ENCODE measurements around the gene ZNF232. TPM values are rescaled to one million over a fixed set of nuclear protein-coding genes. Genes with fewer than 3 reads are reported as not detected.
"Not testable (repeated sequence)": the region's sequence is repeated elsewhere in the genome, so short reads cannot be mapped to it uniquely, and the experiment has no call there.

ZNF232 gene
- total RNA-seq, 1 experiment from 2014 or later = 5.4 TPM

DNA sequence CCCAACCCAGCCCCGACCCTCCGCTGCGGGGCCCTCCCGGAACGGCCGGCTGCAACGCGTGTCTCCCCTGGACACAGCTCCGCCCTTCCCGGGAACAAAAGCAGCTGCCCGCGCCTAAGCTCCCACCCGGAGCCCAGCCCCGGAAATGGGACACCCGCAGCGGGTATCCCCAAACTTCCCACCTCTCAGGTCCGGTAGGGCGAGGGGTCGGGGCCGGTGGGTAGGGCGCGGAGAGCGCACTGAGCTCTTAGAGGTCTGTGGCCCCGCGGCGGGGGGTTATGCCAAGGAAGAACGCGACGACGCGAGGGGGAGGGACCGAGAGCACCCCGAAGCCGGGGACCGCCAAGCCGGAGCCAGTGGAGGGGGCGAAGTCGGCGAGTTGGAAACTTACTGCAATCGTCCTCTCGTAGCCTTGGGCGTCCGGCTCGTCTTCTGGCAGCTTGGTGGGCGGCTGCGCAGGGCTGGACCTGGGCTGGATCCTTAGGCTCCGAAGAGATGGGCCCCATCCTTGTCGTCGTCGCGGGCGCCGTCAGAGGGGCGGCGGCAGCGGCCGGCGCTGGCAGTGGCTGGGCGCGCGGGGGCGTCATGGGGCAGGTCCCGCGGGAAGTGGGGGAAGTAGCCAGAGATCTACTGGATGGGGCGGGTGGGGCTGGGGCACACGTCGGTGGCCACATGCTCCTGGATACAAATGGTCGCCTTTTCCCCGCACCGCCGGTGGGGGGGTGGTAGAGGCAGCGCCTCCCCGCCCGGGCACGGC, 11.1 kb upstream of the ZNF232 start:
- no peak overlapping the region for H3K27ac ChIP-seq
- H3K4me3 ChIP-seq = no peak overlapping the region
- DNase-seq = no peak

GRCh38 chr17:5122056-5122455, 10.4 kb upstream of the ZNF232 start:
- H3K36me3 ChIP-seq; H3K4me1 ChIP-seq; H3K27ac ChIP-seq; H3K27me3 ChIP-seq; H3K9me3 ChIP-seq (replicated peaks); DNase-seq; H3K4me3 ChIP-seq: not testable (repeated sequence)

More for the DNA sequence above, 11.1 kb upstream of the ZNF232 start:
- Histone ChIP-seq H3K4me1 (peaks cover 8% of the 10 kb centered on the region), H3K36me3 (no peaks in the 10 kb centered on the region), H3K27me3 (no peaks in the 10 kb centered on the region), H3K9me3 (replicated peaks) (no peaks in the 10 kb centered on the region)

DNA sequence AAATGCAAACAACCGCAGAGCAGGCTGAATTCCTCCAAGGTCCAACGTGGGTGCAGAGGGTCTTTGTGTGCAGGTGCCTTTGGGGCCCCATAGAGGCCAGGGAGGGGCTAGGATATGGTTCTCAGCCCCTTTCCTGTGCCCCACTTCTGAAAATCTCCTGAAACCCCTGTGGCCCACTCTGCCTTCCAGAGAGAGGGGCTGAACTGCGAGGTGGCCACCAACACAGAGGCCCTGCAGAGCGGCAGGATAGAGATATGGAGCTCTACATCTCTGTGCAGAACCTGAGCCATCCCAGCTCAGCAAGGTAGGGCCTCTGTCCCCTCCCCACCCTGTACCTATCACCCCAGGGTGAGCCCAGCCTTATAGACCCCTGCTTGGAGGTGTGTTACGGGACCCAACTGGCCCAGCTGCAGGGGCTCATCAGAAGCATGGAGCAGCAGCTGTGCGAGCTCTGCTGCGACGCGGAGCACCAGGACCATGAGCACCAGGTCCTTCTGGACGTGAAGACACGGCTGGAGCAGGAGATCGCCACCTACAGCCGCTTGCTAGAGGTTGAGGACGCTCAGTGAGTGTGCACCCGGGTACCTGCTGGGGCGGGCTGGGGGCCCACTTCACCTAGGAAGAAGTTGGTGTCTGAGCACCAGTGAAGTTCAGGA, 9.6 kb upstream of the ZNF232 start:
- Histone ChIP-seq H3K27me3 (no peaks in the 10 kb centered on the region), H3K27ac (no peak overlapping the region), H3K36me3 (no peaks in the 10 kb centered on the region), H3K9me3 (replicated peaks) (no peaks in the 10 kb centered on the region), H3K4me3 (no peak overlapping the region), H3K4me1 (peaks cover 8% of the 10 kb centered on the region)
- peak in 1 of 2 experiments; percentile 2 for DNase-seq

DNA sequence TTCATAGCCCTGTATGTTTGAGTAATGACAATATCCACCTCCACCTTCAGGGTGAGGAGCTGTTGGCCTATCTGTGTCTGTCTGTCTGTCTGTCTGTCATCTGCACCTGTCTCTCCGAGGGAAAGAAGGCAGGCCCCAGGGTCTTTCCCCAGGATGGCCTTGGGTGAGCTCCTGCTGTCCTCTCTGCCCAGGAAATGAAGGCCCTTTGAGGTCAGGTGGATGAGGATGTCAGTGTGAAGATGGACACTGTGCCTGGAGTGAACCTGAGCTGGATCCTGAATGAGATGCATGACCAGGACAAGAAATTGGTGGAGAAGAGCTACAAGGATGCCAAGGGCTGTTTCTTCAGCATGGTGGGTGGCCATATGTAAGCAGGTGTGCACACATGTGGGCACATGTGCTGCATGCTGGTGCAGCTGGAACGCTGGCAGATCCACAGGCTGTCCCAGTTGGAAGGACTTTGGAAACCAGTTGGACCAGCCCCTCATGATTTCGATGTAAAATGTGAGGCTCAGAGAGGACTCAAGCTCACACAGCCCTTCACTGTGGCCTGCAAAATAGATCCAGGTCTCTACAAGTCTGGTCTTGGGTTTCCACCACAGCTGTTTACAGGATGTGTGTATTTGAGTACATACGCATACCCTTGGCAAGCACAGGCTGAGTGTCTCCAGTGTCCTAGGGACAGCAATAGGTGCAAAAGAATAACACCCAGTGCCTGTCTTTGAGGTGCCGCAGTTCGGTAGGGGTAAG, 8.9 kb upstream of the ZNF232 start:
- not testable (repeated sequence) for H3K27ac ChIP-seq; H3K36me3 ChIP-seq; H3K9me3 ChIP-seq (replicated peaks); H3K4me3 ChIP-seq; H3K27me3 ChIP-seq; H3K4me1 ChIP-seq
- peak; percentile 72 to 80 for DNase-seq

GRCh38 chr17:5120036-5120435, 8.4 kb upstream of the ZNF232 start:
- no peak for DNase-seq
- Histone ChIP-seq H3K4me3 (no peak overlapping the region), H3K27me3 (no peaks in the 10 kb centered on the region), H3K9me3 (replicated peaks) (no peaks in the 10 kb centered on the region), H3K4me1 (peaks cover 8% of the 10 kb centered on the region), H3K27ac (no peak overlapping the region), H3K36me3 (no peaks in the 10 kb centered on the region)

DNA sequence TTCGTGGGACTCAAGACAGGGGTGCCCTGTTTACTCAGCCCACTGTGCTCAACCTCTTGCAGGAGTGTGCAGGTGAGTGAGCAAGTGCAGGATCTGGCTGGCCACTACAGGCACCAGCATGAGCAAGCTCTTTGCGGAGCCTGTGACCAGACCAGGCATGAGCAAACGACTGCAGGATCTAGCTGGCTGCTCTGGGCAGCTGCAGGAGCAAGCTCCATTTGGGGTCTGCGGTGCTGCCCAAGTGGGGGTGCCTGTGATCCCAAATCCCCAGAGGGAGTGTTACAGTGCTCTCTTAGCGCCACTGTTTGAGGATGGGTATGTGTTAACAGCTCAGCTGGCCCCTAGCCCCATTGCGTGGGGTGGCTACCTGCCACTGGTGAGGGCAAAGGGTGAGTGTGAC, 6.5 kb upstream of the ZNF232 start:
- Histone ChIP-seq H3K9me3 (replicated peaks) (no peaks in the 10 kb centered on the region), H3K27ac (no peak overlapping the region), H3K4me1 (peaks cover 8% of the 10 kb centered on the region), H3K4me3 (no peak overlapping the region), H3K36me3 (no peaks in the 10 kb centered on the region), H3K27me3 (no peaks in the 10 kb centered on the region)
- DNase-seq = no peak

GRCh38 chr17:5115673-5116651, 4.3 kb upstream of the ZNF232 start, which contains the start of gene USP6:
Gene USP6, plus strand, starts transcription at chr17:5116032. Its CDS starts 14,336 bp downstream, at chr17:5130368.
- no peaks in the 10 kb centered on the region for H3K9me3 ChIP-seq (replicated peaks)
- H3K27me3 ChIP-seq = no peaks in the 10 kb centered on the region
- H3K4me3 ChIP-seq = no peak within 1 kb of the TSS
- DNase-seq = no peak
- peaks cover 4% of the 10 kb centered on the region for H3K4me1 ChIP-seq
- no peak within 1 kb of the TSS for H3K27ac ChIP-seq
- H3K36me3 ChIP-seq = no peaks in the 10 kb centered on the region

DNA sequence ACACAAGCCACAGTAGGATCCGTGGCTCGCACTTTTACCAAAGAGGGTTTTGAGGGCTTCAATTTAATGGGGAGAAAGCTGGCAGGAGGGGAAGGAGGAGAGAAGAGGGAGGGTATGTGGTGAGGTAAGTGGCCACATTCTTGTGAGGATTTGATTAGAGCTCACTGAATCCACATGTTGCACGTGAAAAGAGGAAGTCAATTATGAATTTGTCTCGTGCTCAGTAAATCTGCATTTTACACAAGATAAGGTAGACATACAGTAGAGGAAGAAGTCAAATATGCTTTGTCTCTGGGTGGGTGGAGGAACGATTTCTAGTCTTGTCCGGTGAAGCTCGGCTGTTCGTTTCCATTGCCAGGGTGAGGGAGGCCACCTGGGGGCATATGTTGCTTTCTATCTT, 862 bp downstream of the ZNF232 start:
- Histone ChIP-seq H3K4me1 (no peaks in the 10 kb centered on the region), H3K36me3 (no peaks in the 10 kb centered on the region; the same call in 1 of the 2 replicates), H3K4me3 (peak overlapping the region; percentile 71), H3K9me3 (replicated peaks) (no peaks in the 10 kb centered on the region), H3K27ac (no peak overlapping the region), H3K27me3 (no peaks in the 10 kb centered on the region)
- no peak for DNase-seq

GRCh38 chr17:5100832-5101231, 10.8 kb downstream of the ZNF232 start:
- H3K4me1 ChIP-seq = no peaks in the 10 kb centered on the region
- no peaks in the 10 kb centered on the region for H3K27me3 ChIP-seq
- H3K27ac ChIP-seq = no peak overlapping the region
- no peaks in the 10 kb centered on the region for H3K9me3 ChIP-seq (replicated peaks)
- no peak overlapping the region for H3K4me3 ChIP-seq
- DNase-seq = no peak
- H3K36me3 ChIP-seq = no peaks in the 10 kb centered on the region

DNA sequence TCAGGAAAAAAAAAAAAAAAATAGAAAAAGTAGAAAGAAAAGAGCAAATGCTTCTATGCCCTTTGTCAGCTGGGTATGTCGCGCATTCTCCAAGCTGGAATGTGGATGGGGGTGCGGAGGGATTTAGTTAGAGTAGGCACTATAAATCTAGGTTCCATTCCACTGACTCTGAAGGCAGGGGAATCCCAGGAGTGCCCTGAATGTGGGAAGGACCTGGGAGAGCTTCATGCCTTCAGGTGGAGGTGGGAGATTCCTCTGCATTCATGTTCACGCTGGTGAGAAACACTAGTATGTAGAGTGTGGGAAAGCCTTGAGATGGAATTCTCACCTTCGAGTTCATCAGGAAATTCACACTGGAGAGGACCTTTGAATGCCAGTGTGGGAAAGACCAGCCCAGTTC, 12.4 kb downstream of the ZNF232 start:
- no peaks in the 10 kb centered on the region for H3K4me1 ChIP-seq
- no peak for DNase-seq
- no peaks in the 10 kb centered on the region for H3K27me3 ChIP-seq
- no peaks in the 10 kb centered on the region for H3K36me3 ChIP-seq
- H3K27ac ChIP-seq = no peak overlapping the region
- H3K9me3 ChIP-seq (replicated peaks) = no peaks in the 10 kb centered on the region; the same call in 1 of the 2 replicates
- H3K4me3 ChIP-seq = no peak overlapping the region

DNA sequence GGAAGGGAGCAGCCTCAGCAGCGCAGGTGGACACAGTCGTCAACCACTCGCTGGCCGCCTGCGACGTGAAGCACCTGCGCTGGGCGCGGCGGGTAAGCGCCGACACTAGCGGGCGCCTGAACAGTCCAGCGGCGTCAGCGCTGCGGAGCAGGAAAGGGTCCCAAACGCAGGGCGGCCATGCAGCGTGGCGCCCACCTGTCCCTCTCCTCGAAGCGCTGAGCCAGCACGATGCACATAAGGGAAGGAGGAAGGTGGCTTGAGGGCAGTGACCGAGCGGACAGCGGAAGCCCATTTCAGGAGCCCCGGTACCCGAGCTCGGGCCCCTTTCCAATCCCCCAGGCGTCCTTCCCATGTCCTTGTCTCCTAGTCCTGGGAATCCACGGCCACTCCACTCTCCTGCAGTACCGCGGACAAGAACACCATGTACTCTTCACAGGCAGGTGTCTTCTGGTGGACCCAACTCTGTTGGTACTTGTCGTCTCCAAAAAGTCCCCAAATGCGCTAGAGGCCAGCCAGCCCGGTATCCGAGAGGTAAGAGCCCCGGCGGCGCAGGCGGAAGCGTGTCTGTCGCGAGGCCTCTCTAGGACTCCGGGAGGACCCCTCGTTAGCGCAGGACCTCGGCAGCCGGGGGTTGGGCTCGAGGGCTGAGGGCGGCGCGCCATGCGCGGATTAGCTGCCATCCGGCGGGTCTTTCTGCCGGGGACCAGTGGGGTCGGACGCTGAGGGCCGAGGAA, 14.4 kb downstream of the ZNF232 start:
- no peak for DNase-seq
- no peak overlapping the region for H3K4me3 ChIP-seq
- H3K9me3 ChIP-seq (replicated peaks) = peaks cover 5% of the 10 kb centered on the region; the same call in 1 of the 2 replicates

GRCh38 chr17:5096731-5097100, 15.0 kb downstream of the ZNF232 start:
- no peak for DNase-seq
- Histone ChIP-seq H3K4me1 (no peaks in the 10 kb centered on the region), H3K36me3 (no peaks in the 10 kb centered on the region), H3K9me3 (replicated peaks) (peaks cover 9% of the 10 kb centered on the region; the same call in 1 of the 2 replicates), H3K27me3 (no peaks in the 10 kb centered on the region), H3K27ac (no peak overlapping the region), H3K4me3 (no peak overlapping the region)

More for the DNA sequence above, 14.4 kb downstream of the ZNF232 start:
- Histone ChIP-seq H3K27ac (no peak overlapping the region), H3K36me3 (no peaks in the 10 kb centered on the region), H3K4me1 (no peaks in the 10 kb centered on the region), H3K27me3 (no peaks in the 10 kb centered on the region)

GRCh38 chr17:5092218-5093010, 19.3 kb downstream of the ZNF232 start:
- no peaks in the 10 kb centered on the region for H3K36me3 ChIP-seq
- no peaks in the 10 kb centered on the region for H3K27me3 ChIP-seq
- no peak overlapping the region for H3K27ac ChIP-seq
- no peaks in the 10 kb centered on the region for H3K4me1 ChIP-seq
- H3K9me3 ChIP-seq (replicated peaks) = peaks cover 9% of the 10 kb centered on the region; the same call in 1 of the 2 replicates
- no peak for DNase-seq
- no peak overlapping the region for H3K4me3 ChIP-seq

Data from SJCRH30 (cell line).